ENCODE results near the gene LGR5.
"Not testable (repeated sequence)": the region's sequence is repeated elsewhere in the genome, so short reads cannot be mapped to it uniquely, and the experiment has no call there.

Gene LGR5

DNA sequence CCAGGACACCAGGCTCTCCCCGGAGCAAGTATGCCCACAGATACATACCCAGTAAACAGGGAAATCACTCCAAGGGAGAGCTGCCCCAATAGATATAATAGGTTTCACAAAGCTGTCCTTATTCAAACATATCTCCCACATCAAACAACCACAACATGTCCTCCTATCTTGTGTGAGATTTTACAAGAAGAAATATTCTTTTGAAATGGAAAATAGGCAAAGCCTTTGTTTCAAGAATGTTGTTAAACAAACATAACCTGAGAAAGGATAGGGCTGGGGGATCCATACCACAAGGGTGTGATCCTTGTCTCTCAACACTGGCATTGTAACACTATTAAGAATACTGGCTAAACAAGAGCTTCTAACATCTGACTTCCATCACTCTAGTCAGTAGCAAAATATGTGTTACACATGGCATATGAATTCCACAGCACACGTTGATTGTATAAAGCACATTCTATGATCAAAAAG lies 32.9 kb downstream of the LGR5 start:
- DNase-seq (ENCODE audit: insufficient read length, low spot score) (no peak), FAIRE-seq (no peak)

DNA sequence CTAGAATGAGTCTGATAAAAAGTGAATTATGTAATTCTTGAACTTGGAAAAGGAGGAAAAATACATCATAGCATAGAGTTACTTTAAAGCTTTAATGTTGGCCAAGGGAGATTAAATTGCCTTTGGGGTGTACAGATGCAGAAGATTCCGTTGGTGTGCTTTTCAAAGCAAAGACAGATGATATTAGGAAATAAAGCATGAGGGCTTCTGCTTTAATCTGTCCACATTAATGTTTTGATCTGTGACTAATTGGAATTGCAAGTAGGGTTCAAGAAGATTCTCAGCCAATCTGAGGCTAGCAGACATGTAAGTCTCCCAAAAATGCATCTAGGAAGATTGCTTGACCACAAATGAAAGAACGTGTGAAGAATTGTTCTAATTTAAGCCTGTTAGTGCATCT lies 35.2 kb downstream of the LGR5 start:
- DNase-seq (ENCODE audit: insufficient read length, low spot score) (no peak), FAIRE-seq (no peak)

DNA sequence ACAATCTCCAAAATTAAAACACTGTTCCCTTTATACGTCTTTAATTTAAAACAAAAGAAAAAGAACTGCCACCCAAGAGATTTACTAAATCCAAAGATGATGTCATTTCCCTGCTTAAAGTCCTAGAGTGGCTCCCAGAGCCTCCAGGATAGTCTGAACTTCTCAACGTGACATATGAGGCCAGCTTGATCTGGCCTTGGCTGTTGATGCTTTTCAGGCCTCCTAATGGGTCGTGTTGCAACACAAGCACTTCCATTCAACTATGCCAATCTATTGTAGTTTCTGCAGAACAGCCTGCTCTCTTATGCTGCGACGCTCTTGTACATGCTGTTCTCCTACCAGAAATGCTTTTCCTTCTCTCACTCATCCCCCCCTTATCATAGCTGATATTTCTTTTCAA lies 35.7 kb downstream of the LGR5 start:
- FAIRE-seq (no peak), DNase-seq (ENCODE audit: insufficient read length, low spot score) (no peak)

DNA sequence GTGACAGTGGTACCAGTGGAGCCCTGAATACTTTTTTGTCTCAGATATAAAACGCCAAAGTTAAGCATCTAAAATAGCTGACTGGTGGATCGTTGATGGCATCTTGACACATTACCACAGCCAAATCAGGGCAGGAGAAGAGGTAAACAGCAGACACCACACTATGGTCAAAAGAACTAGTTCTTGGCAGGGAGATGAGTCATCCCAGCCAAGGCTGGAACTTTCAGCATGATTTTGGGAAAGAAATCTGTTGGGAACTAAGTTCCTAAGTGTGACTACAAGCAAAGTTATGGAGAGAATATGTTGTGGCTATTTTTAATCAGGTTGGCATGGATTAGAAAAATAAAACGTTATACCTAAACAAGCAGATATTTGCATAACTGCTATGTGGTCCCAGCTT lies 36.9 kb downstream of the LGR5 start:
- no peak for FAIRE-seq

DNA sequence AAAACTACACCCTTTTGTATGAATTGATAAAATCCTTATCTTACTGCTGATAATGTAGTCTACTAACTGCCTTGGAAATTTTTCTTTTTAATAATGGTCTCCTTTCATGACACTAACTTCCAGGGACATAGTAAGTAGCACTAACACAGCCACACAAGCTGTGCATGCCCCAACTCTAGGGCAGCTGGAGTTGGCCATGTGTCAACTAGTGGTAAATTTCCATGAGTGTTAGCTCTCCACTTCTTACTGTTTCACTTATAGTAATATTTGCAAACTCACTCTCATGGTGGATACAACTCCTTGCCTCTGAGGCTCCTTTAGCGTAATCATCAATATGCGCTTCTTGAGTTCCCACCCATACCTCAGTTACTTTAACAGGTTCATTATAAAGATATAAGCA lies 38.0 kb downstream of the LGR5 start:
- no peak for DNase-seq (ENCODE audit: insufficient read length, low spot score)
- no peak for FAIRE-seq

More for the DNA sequence above, 36.9 kb downstream of the LGR5 start:
- no peak for DNase-seq (ENCODE audit: insufficient read length, low spot score)

DNA sequence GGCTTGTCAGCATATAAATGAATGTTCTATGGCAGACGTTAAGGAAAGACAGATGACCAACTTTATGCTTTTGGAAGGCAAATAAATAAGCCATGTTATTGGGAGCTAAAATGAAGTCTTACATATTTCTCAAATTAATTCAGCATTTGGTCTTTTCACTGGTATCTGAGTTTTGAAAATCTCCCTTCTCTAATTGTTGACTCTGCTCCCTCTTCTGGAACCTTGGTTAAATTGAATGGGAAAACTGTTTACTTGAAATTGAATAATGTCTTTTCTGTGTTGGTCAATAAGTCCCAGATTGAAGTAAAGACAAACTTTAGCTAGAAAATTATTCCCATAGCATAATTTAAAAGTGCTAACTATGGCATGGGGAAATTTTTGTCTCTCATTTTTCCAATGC lies 38.7 kb downstream of the LGR5 start:
- FAIRE-seq, result no peak
- DNase-seq (ENCODE audit: insufficient read length, low spot score), result no peak

DNA sequence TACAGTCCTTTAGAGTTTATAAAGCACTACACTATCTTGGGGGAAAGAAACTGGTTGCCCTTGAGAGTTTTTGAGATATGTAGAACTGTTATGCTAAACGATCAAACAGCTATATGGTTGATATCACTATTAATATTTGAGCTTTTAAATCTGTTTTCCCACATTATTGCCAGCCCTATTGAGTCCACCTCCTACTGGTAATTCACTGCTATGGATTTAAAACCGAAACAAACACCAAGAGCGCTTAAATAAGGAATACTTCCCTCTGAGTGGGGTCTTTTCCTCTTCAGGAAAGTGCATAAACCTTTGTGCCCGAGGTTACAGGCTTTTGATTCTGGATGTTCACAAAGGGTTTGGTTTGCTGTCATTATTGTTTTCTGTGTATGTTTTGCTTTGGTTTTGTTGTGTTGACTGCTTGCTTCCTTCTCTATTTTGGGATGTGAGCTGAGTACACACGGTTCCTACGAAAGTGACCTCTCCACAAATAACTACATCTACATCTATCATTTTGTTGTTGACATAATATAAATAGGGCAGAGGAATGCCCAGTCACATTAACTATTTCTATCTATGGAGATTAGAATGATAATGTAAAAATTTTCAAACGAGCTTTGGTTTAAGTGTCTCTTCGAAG lies 44.8 kb downstream of the LGR5 start:
- no peak for DNase-seq (ENCODE audit: insufficient read length, low spot score)
- no peak for FAIRE-seq

DNA sequence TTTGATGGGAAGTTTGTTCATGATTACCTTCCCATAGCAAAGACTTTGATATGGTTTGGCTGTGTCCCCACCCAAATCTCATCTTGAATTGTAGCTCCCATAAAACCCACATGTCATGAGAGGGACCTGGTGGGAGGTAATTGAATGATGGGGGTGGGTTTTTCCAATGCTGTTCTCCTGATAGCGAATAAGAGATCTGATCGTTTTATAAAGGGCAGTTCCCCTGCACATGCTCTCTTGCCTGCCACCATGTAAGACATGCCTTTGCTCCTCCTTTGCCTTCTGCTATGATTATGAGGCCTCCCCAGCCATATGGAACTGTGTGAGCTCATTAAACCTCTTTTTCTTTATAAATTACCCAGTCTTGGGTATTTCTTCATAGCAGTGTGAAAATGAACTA lies 51.2 kb downstream of the LGR5 start:
- FAIRE-seq; DNase-seq (ENCODE audit: insufficient read length, low spot score): not testable (repeated sequence)

DNA sequence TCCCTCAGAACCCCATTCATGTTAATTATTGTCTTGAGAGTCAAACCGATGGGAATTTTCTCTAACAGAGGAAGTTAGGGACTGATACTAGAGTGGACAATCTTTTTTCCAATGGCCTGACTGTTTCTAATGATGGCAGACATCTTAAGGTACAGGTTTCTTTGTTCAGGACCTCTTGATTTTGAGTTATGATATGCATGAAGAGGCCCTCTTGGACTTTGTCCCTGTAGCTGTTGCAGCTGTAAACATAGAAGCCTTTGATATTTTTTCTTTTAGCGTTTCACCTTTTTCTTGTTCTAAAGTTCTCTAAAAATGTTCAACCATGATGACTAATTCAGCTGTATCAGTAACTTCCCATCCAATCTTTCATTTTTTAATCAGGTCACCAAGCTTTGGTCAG lies 53.0 kb downstream of the LGR5 start:
- no peak for FAIRE-seq
- DNase-seq (ENCODE audit: insufficient read length, low spot score), result no peak

DNA sequence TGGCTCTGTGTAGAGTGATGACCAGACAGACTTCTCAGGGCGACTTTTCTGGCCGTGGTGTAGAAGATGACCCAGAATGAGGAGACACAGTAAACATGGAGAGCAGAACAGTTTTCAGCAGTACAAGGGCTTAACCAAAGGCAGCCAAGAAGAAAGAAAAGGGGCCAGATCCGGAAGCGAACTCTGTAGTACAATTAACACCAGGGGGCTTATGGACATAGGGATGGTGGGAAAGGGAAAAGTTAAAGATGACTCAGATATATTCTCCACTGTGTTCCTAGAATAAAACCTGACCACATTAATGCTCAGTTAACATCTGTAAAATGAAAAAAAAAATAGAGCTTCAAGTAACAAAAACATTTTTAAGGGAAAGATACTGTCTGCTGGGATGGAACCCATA lies 60.2 kb downstream of the LGR5 start:
- no peak for FAIRE-seq
- no peak for DNase-seq (ENCODE audit: insufficient read length, low spot score)

DNA sequence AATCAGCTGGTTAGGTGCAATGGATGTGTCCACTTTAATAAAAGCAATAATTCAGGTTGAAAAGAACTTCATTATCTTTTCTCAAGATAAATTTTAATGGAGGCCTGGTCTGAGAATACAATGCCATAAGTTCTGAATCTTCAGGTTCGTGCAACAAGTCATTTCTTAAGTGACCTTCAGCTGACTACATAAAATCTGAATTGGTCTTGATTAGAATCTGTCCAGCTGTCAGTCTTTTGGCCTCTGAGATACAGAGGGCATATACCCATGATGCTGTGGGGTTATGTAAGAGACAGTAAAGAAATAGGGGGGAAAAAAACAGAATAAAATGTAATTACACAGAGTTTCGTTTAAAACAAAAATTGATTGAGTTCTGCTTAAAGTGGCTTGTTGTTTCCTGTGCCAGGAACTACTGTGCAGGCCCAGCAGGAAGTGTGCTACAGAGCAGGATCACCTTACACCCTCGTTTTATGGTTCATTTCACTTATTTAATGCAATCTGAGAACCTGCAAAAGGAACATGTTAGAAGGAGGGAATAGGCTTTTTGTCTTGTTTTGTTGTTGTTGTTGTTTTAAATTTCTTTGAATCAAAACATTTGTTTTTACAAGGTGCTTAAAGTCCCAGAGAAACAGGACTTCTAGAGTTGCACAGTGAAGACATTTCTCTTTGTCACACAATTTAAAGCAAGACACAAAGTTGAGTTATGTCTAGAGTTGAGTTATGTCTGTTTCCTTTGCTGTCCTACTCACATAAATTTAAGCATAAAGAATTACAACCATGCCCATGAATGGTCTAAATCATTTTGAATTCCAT lies 64.2 kb downstream of the LGR5 start:
- FAIRE-seq, result no peak
- DNase-seq (ENCODE audit: insufficient read length, low spot score), result no peak

DNA sequence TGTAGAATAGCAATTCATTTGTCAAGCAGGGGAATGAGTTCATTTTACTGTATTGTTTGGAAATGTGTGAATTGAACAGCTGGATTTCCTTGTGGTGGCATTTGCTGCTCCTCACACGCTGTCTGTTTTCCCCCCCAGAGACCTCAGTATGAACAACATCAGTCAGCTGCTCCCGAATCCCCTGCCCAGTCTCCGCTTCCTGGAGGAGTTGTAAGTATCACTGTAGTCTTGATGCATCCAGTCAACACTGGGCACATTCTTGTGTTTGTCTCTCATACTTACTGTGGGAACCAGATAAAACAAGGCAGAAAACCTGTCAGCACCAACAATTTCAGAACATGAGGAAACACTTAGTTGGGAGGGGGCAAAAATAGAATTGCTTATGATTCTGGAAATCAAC lies 64.9 kb downstream of the LGR5 start:
- DNase-seq (ENCODE audit: insufficient read length, low spot score), result no peak

DNA sequence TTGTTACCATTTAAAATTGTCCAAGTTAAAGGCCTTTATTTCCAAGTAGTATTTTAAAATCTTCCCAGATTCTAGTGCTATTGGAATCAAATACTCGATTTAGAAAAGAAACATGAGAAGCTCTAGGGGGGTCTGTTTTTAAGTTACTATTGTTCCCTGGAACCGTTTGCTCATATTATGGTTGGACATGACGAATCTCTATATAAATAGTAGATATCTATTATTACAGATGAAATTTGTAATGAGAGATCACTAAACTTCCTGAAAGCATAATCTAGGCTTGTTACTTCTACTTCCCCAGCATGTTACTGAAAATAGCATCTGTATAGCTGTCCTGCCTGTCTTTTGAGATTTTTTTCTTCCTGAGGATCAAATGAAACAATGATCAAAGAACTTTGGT lies 70.1 kb downstream of the LGR5 start:
- DNase-seq (ENCODE audit: insufficient read length, low spot score), result no peak
- no peak for FAIRE-seq

More for the DNA sequence above, 64.9 kb downstream of the LGR5 start:
- FAIRE-seq, result no peak

DNA sequence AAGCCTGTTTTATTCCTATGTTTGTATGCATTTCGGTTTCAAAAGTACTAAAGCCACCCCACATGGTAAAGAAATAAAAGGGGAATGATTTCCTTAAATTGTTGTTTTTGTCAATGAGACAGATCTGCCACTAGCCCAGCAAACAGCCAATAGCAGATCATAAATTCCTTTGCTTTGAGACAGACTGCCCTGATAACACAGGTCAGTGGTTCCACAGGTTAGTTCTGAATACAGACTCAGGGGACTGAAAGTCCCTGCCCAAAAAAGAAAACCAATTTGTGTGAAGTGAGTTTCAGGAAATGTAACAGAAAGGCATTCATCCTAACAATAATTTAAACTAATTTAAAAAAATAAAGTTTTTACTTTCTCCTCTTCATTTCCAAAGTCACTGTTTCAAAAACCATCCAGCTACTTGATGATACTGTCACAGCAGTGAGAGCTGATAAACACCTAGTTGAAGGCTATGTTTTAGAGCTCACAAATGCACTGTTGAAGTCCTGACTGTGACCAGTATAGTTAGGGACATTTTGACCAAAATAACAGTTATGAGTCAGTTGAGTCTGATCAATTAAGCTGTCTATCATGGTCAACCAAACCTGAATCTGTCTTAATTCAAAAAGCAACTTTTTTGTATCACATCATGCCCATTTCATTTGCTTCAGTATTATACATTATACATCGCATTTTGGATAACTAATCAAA lies 77.7 kb downstream of the LGR5 start:
- DNase-seq (ENCODE audit: insufficient read length, low spot score) (no peak), FAIRE-seq (no peak)

DNA sequence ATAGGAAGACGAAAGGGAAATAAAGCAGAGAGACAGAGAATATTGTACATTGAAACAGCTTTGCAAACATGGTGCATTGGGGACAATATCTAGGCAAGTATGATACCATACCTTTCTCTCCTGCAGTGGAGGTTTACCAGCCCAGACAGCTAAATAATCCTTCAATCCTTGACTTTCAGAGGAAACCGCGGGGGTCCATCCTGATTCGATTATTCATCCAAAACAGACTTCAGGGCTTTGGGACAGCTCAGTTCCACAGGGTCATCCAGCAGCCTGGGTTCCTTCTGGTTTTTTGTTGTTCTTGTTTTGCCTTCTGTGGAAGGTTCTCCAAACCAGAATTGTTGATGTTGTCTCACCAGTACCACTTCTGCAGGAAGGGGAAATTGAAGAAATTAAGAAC lies 81.5 kb downstream of the LGR5 start:
- FAIRE-seq (no peak), DNase-seq (ENCODE audit: insufficient read length, low spot score) (no peak)

DNA sequence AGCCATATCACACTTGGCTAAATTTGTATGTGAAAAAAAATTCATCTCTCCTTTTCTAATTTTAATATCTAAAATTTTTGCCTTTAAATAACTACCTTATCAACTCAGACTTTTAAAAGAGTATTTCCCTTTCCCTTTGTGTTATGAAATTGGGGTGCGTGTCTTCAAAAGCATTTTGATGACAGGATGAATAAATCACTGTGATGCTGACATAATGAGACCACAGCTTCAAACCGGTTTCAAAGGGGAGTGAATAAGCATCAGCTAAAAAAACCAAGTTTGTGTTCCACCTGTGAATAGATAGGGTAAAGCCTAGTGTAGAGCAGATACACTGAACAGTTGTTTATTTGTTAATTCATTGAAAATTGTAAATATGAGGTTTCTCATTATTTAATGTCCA lies 85.0 kb downstream of the LGR5 start:
- DNase-seq (ENCODE audit: insufficient read length, low spot score) (no peak), FAIRE-seq (no peak)

DNA sequence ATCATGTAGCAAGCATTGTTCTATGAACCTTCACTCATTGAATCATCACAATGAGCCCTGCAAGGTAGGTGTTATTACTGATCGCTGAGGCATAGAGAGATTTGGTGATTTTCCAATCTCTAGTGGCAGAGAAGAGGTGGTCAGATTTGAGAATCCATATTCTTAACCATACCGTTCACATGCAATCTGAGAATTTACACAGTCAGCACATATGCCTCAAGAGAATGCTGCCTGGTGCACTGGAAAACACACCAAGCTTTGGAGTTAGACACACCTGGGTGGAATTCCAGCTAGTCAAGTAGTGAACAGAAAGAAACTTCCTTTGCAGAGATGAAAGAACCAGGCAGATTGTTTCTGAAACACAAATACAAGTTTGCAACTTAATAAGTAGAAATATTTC lies 94.1 kb downstream of the LGR5 start:
- FAIRE-seq (no peak), DNase-seq (ENCODE audit: insufficient read length, low spot score) (no peak)

DNA sequence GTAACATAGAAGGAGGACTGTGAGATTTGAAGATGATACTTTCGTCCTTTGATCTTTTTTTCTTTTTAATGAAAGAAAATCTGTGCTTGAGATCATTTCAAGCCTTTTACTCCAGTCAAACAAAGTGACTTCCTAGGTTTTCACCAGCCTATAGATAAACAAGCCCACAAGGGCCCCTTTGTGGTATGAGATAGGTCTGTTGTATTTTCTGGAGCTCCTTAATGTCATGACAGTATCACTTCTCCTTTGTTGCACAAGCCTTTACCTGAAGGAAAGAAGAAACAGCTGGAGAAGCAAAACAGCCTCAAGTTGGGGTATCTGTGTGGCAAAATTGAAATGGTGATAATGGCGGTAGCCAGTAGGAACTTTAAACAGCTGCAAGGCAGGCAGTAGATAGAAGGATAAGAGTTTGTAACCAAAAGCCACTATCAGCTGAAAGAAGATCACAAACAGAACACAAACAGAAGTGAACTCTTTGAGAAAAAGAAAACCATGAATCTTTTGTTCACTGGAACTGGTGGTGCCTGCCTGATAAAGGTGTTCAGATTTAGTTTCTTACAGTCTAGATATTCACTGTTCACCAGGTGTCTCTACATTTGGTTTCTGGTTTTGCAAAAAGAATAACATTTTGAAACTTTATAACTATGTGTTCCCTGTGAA lies 96.8 kb downstream of the LGR5 start:
- FAIRE-seq (no peak), DNase-seq (ENCODE audit: insufficient read length, low spot score) (no peak)

DNA sequence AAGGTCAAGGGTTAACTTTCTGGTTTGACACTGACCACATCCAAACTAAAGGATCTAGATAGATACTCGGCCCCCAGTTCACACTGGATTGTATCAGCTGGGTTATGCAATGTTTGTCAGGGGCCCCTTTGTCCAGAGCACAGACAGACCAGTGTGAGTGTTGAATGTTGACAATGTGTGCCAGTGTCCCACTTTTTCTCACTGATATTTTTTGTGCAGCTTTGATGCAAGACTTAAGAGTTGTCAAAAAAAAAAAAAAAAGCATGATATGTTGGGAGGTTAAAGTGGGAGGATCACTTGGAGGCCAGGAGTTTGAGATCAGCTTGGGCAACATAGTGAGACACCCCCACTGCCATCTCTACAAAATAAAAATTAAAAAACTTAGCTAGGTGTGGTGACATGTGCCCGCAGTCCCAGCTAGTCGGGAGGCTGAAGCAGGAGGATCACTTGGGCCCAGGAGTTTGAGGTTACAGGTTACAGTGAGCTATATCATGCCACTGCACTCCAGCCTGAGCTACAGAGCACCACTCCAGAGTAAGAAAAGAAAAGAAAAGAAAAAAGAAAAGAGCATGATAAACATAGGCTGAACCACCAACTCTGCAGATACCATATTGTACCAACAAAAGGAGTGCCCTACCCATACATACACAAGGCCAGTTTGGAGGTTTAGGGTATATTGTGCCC lies 97.5 kb downstream of the LGR5 start:
- no peak for FAIRE-seq
- no peak for DNase-seq (ENCODE audit: insufficient read length, low spot score)

DNA sequence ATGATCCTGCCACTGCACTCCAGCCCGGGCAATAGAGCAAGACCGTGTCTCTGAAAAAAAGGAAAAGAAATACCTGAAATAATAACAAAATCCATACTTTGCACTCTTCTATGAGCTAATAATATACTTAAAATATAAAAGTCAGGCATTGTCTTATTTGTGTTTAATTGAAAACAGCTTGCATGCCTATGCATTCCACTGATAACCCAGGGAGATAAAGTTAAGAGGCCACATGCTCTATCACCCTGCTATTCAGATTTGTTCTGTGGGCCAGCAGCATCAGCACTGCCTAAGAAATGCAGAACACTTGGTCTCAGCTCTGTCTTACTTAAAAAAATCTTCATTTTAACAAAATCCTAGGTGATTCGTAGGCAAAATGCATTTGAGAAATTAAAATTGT lies 99.2 kb downstream of the LGR5 start:
- FAIRE-seq (no peak), DNase-seq (ENCODE audit: insufficient read length, low spot score) (no peak)

DNA sequence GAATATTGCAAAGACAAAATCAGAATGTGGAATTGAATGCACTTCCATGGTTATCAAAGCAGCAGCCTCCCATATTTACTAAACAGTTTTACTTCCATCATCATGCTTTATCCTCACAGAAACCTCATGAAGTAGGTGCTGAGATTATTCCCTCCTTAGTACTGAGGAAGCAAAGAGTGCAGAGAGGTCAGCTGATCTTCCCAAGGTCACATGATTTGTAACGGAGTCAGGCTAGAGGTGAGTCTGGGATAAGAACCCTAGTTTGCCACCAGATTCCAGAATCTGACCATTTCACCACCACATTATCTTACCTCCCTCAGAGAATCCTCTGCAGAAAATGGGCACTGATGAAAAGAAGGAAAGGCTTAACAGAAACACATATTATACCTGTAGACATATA lies 102.0 kb downstream of the LGR5 start:
- DNase-seq (ENCODE audit: insufficient read length, low spot score) (no peak), FAIRE-seq (no peak)
